Osteocyte (in vitro differentiated cells): ENCODE measurements around the gene MAP4K4. TPM values are rescaled to one million over a fixed set of nuclear protein-coding genes. Genes with fewer than 3 reads are reported as not detected.

Experiments used
- DNase-seq: peaks from one replicate; pipeline ENCODE4 v3.0.0; 2021; ENCODE audit warnings: mixed read lengths; ENCODE audit not compliant: unreplicated experiment; ENCODE audit errors: extremely low spot score
- H3K27ac Mint-ChIP-seq: one replicate; pipeline ENCODE4 v1.8.0; 2021; ENCODE audit warnings: mild to moderate bottlenecking, mixed read lengths; ENCODE audit not compliant: unreplicated experiment
- H3K27me3 Mint-ChIP-seq: one replicate; pipeline ENCODE4 v1.8.0; 2021; ENCODE audit warnings: mixed read lengths; ENCODE audit not compliant: unreplicated experiment
- H3K36me3 Mint-ChIP-seq: one replicate; pipeline ENCODE4 v1.8.0; 2021; ENCODE audit warnings: mixed read lengths; ENCODE audit not compliant: unreplicated experiment
- H3K4me1 Mint-ChIP-seq: one replicate; pipeline ENCODE4 v1.8.0; 2021; ENCODE audit warnings: mixed read lengths; ENCODE audit not compliant: unreplicated experiment
- H3K4me3 Mint-ChIP-seq: one replicate; pipeline ENCODE4 v1.8.0; 2021; ENCODE audit warnings: mild to moderate bottlenecking, moderate library complexity, mixed read lengths; ENCODE audit not compliant: unreplicated experiment
- H3K9me3 Mint-ChIP-seq: one replicate; pipeline ENCODE4 v1.8.0; 2021; ENCODE audit warnings: mixed read lengths; ENCODE audit not compliant: unreplicated experiment
- CTCF ChIP-seq: fragments of 200-600 bp; sonication (generic); IDR thresholded peaks from 2 replicates; pipeline ENCODE4 v1.5.0; 2021; ENCODE audit warnings: antibody characterized with exemption, mild to moderate bottlenecking, moderate library complexity
- total RNA-seq: library from RNA; stranded (reverse); gene quantifications from 2 replicates; pipeline ENCODE4 v1.2.1, GENCODE V29; 2021

MAP4K4 gene
- total RNA-seq, 1 donor from 2014 or later = 126 TPM

GRCh38 chr2:101679801-101680487 lies 17.6 kb upstream of the MAP4K4 start:
- no peak for TF ChIP-seq CTCF
- peaks cover 4% of the 10 kb centered on the region for H3K27me3 Mint-ChIP-seq
- H3K36me3 Mint-ChIP-seq = no peaks in the 10 kb centered on the region
- H3K9me3 Mint-ChIP-seq = peaks cover 3% of the 10 kb centered on the region
- no peaks in the 10 kb centered on the region for H3K4me1 Mint-ChIP-seq
- no peak overlapping the region for H3K4me3 Mint-ChIP-seq
- DNase-seq = peak; percentile 23
- no peak overlapping the region for H3K27ac Mint-ChIP-seq

GRCh38 chr2:101682311-101682710 lies 15.2 kb upstream of the MAP4K4 start:
- H3K27ac Mint-ChIP-seq = no peak overlapping the region
- H3K36me3 Mint-ChIP-seq = no peaks in the 10 kb centered on the region
- TF ChIP-seq CTCF = no peak
- DNase-seq = peak; percentile 46
- H3K4me1 Mint-ChIP-seq = no peaks in the 10 kb centered on the region
- no peaks in the 10 kb centered on the region for H3K27me3 Mint-ChIP-seq
- no peak overlapping the region for H3K4me3 Mint-ChIP-seq
- H3K9me3 Mint-ChIP-seq = peaks cover 3% of the 10 kb centered on the region

- Mint-ChIP-seq H3K27me3 (no peaks in the 10 kb centered on the region), H3K9me3 (no peaks in the 10 kb centered on the region), H3K27ac (no peak overlapping the region), H3K4me3 (no peak overlapping the region), H3K4me1 (no peaks in the 10 kb centered on the region), H3K36me3 (no peaks in the 10 kb centered on the region)
- DNase-seq = peak; percentile 3
- TF ChIP-seq CTCF = no peak
These were observed 13.2 kb upstream of the MAP4K4 start for GRCh38 chr2:101684313-101684712.

- Mint-ChIP-seq H3K4me1 (no peaks in the 10 kb centered on the region), H3K27me3 (peaks cover 15% of the 10 kb centered on the region), H3K27ac (no peak overlapping the region), H3K4me3 (no peak overlapping the region), H3K36me3 (no peaks in the 10 kb centered on the region), H3K9me3 (no peaks in the 10 kb centered on the region)
- no peak for TF ChIP-seq CTCF
- DNase-seq = peak; percentile 62
These were observed 9.2 kb upstream of the MAP4K4 start for GRCh38 chr2:101688261-101688660.

- H3K4me1 Mint-ChIP-seq = no peaks in the 10 kb centered on the region
- no peaks in the 10 kb centered on the region for H3K36me3 Mint-ChIP-seq
- no peak overlapping the region for H3K27ac Mint-ChIP-seq
- DNase-seq = no peak
- TF ChIP-seq CTCF = no peak
- no peaks in the 10 kb centered on the region for H3K9me3 Mint-ChIP-seq
- peaks cover 16% of the 10 kb centered on the region for H3K27me3 Mint-ChIP-seq
- no peak overlapping the region for H3K4me3 Mint-ChIP-seq
These were observed 8.2 kb upstream of the MAP4K4 start for GRCh38 chr2:101689114-101689825.
